ENCODE measurements around the gene DUS3L. TPM values are rescaled to one million over a fixed set of nuclear protein-coding genes. Genes with fewer than 3 reads are reported as not detected.
A peak's percentile ranks its signal among the peaks of the same experiment; 100 is the strongest.

Gene DUS3L, protein sequence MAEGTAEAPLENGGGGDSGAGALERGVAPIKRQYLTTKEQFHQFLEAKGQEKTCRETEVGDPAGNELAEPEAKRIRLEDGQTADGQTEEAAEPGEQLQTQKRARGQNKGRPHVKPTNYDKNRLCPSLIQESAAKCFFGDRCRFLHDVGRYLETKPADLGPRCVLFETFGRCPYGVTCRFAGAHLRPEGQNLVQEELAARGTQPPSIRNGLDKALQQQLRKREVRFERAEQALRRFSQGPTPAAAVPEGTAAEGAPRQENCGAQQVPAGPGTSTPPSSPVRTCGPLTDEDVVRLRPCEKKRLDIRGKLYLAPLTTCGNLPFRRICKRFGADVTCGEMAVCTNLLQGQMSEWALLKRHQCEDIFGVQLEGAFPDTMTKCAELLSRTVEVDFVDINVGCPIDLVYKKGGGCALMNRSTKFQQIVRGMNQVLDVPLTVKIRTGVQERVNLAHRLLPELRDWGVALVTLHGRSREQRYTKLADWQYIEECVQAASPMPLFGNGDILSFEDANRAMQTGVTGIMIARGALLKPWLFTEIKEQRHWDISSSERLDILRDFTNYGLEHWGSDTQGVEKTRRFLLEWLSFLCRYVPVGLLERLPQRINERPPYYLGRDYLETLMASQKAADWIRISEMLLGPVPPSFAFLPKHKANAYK
- 10 to 100 TPM; 56.6 to 66.3 TPM for total RNA-seq

DNA sequence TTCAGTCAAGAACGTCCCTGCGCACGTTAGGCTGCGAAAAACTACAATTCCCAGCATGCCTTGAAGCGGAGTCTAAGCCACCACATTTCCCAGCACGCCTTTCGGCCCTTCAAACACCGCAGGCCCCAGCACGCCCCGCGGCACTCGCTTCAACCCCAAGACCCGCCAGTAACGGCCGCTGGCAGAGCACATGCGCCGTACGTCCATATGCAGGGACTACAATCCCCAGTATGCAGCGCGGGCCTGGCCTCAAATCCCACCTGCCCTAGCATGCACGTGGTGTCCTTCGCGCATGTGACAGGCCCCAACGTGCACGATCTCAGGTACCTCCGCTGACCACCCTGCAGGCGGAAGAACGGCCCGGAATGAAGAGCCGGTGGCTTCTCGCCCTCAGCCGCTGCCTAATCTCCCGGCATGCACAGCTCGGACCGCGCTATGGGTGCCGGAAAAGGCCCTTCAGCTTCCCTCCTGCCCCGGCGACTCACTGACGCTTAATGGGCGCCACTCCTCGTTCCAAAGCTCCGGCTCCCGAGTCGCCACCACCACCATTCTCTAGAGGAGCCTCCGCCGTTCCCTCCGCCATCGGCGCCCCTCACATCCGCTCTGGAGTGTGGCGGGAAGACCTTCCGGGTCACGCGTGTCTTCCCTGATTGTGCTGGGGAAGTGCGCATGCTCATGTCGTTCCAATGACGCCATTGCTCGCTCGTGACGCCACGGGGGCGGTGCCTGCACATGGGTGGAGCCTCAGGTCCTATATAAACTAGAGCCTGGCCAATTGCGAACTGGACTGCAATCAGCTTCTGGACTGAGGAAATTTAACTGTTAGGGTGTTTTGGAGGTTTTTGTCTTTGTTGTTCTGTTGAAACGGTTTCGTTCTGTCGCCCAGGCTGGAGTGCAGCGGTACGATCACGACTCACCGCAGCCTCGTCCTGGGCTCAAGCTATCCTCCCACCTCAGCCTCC lies at the start of gene DUS3L:
Gene DUS3L (minus strand): TSS at position 605 of the 962 bp plus-strand sequence. CDS start 22 bp downstream, at position 583.
- Mint-ChIP-seq H3K4me1 (ENCODE audit: low read depth) (peaks cover 16% of the 10 kb centered on the region), H3K4me3 (peak within 1 kb of the TSS; percentile 100), H3K27ac (peak within 1 kb of the TSS; percentile 100), H3K36me3 (ENCODE audit: low read depth) (peaks cover 38% of the 10 kb centered on the region), H3K9me3 (ENCODE audit: insufficient read depth) (no peaks in the 10 kb centered on the region), H3K27me3 (ENCODE audit: low read depth) (no peaks in the 10 kb centered on the region)
- peak; percentile 98 for DNase-seq
- ChIA-PET POLR2A (interaction anchor here (0.6 to 2.2 kb wide), 9 partner anchors 11 to 820 kb away, joined by 3 to 12 read pairs (median 4); partner anchors contain the start of genes CATSPERD, LONP1, SAFB and SAFB2), CTCF (interaction anchor here (0.8 to 6.2 kb wide), 6 partner anchors 10 to 1805 kb away, joined by 3 to 44 read pairs (median 3); partner anchors contain the start of genes EEF2, NRTN, SAFB and SAFB2)
- peak; percentile 96 for ATAC-seq

DNA sequence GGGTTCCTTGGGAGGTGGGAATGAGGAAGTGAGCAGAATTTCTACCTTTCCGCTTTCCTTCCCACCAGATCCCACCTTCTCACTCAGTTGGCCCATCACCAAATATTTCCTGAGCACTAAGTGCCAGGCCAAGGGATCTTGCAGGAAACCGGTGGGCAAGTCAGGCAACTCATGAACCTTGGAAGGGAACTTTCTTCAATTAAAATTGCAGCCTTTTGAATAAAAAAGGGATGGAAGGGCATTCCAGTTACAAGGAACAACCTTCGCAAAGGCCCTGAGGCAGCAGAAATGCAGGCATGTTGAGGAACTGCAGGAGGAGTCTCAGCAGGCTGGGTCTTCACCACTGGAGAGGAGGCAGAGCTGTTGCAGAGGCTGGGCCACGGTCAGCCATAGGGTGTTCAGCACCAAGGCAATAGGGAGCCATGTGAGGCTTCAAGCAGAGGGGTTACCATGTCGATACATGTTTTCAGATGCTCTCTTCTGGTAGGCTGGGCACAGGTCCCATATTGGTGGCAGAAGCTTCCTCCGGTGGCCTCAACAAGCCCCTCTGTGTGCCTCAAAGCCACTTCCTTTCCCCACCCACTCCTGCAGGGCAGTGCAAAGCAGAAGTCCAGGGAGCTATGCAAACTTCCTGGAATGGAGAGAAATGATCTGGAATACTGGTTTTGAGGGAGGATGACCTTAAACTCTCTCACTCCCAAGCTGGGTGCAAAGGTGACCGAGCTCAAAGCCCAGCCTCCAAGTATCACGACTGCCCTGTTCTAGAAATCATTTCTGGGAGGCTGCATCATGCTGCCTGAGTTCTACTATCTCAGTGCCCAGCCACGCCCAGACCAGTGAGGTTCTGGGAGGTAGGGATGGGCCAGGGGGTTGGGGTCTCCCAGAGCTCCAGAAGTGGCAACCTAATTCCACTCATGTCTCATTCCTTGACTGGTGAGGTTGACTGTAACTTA lies 48.4 kb upstream of the DUS3L start, which contains the start of gene FUT6:
Gene FUT6 (minus strand): TSS at position 638 of the 953 bp plus-strand sequence. CDS start 7,135 bp downstream, outside the sequence.
- Mint-ChIP-seq H3K27ac (no peak within 1 kb of the TSS), H3K9me3 (ENCODE audit: insufficient read depth) (no peaks in the 10 kb centered on the region), H3K4me1 (ENCODE audit: low read depth) (peaks cover 18% of the 10 kb centered on the region), H3K27me3 (ENCODE audit: low read depth) (no peaks in the 10 kb centered on the region), H3K4me3 (no peak within 1 kb of the TSS), H3K36me3 (ENCODE audit: low read depth) (no peaks in the 10 kb centered on the region)
- DNase-seq, result no peak
- CTCF ChIA-PET, result interaction anchor here (1.6 to 1.7 kb wide), 2 partner anchors 11 to 35 kb away, joined by 5 to 6 read pairs; partner anchors contain the start of gene NRTN
- POLR2A ChIA-PET, result interaction anchor here (0.6 to 1.4 kb wide), 3 partner anchors 11 to 42 kb away, joined by 3 to 9 read pairs (median 3); no protein-coding TSS in a partner anchor
- ATAC-seq, result no peak

DNA sequence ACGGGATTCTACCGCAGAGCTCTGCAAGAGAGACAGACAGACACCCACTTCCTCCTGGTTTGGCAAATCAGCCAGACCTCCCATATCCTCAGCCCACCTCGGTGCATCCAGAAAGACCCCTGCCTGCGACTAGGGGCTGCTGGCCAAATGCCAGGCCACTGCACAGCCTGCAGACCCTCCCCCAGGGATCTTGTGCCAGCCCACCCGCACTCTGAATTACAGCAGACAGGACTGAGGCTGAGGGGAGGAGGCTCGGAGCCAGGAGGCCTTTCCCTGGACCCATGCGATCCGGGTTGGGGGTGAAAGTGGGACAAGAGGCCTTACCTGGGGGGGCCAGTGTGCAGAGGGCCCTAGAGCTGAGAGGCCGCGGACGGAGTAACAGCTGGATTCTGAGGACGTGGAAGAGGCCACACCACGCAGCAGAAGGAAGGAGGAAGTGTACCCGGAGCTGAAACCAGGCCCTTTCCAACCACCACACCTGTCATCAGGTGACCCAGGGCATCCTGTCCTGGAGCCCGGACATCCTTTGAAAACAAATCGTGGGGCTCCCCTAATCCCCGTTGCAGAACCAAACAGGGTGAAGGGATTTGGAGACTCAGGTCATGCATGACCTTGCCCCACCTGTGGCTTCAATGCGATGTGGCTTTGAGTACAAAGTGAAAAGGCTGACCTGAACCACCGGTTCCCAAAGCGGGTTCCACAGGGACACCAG lies 47.5 kb upstream of the DUS3L start:
- peaks cover 2% of the 10 kb centered on the region for H3K27me3 Mint-ChIP-seq (ENCODE audit: low read depth)
- no peak overlapping the region for H3K27ac Mint-ChIP-seq
- ChIA-PET CTCF (no interaction called here), POLR2A (no interaction called here)
- H3K4me1 Mint-ChIP-seq (ENCODE audit: low read depth), result peaks cover 18% of the 10 kb centered on the region
- DNase-seq (no peak), ATAC-seq (peak; percentile 21)
- H3K36me3 Mint-ChIP-seq (ENCODE audit: low read depth), result no peaks in the 10 kb centered on the region
- no peak overlapping the region for H3K4me3 Mint-ChIP-seq
- no peaks in the 10 kb centered on the region for H3K9me3 Mint-ChIP-seq (ENCODE audit: insufficient read depth)

DNA sequence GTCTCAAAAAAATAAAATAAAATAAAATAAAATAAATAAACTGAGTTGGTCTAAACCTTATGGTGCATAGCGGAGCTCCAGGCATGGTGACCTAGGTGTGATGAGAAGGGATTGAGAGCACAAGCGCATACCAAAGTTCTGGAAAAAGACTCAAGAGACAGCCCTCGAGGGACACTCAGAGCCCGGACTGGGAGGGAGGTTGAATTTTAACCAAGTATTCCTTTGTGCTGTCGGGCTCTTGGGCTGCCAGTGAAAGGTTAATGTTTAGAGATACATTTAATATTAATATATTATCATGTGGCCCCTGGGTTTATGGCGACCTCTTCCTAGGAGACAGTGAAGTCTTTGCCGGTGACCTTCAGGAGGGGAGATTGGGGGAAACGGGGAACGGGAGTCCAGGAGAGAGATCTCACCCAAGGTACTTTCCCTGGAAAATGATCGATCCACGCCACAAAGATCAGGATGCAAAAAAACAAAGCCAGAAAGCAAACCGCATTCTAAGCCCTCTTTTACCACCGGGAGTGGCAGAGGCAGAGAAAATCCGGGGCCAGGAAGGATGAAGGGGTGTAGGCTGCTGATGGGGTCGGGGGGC lies 46.9 kb upstream of the DUS3L start:
- no peaks in the 10 kb centered on the region for H3K9me3 Mint-ChIP-seq (ENCODE audit: insufficient read depth)
- ChIA-PET CTCF (no interaction called here), POLR2A (no interaction called here)
- peaks cover 2% of the 10 kb centered on the region for H3K27me3 Mint-ChIP-seq (ENCODE audit: low read depth)
- no peak overlapping the region for H3K27ac Mint-ChIP-seq
- no peaks in the 10 kb centered on the region for H3K36me3 Mint-ChIP-seq (ENCODE audit: low read depth)
- no peak overlapping the region for H3K4me3 Mint-ChIP-seq
- H3K4me1 Mint-ChIP-seq (ENCODE audit: low read depth), result peaks cover 18% of the 10 kb centered on the region
- no peak for DNase-seq
- ATAC-seq, result no peak

DNA sequence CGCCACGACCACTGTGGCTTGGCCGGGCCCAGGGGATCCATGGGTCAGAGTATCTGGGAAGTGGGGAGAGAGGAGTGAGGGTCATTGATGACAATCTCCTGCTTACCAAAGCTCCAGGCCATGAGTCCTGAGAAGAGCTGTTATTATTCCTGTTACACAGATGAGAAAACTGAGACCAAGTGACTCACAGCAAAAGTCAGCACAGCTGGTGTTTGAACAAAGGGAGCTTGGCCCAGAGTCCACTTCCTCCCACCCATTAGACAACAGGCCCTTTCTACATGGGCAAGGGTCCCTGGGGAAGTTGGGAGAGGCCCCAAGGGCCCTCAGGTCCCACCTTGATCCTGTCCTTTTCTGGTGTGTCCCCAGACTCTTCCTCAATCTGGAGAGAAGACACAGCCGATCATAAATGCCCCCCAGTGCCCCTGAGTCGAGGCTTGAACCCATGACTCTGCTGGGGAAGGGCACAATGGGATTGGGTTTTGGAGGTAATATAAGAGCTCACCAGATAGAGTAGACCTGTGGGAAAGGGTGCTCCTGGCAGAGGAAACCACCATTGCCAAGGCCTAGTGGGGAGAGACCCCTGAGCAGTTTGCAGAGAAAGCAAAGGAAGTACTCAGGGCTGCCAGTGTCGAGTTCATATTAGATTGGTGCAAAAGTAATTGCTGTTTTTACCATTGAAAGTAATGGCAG lies 41.7 kb upstream of the DUS3L start:
- H3K9me3 Mint-ChIP-seq (ENCODE audit: insufficient read depth), result no peaks in the 10 kb centered on the region
- peaks cover 4% of the 10 kb centered on the region for H3K4me1 Mint-ChIP-seq (ENCODE audit: low read depth)
- H3K27me3 Mint-ChIP-seq (ENCODE audit: low read depth), result peaks cover 2% of the 10 kb centered on the region
- ChIA-PET CTCF (no interaction called here), POLR2A (no interaction called here)
- H3K36me3 Mint-ChIP-seq (ENCODE audit: low read depth), result no peaks in the 10 kb centered on the region
- no peak overlapping the region for H3K4me3 Mint-ChIP-seq
- DNase-seq, result no peak
- ATAC-seq, result no peak
- H3K27ac Mint-ChIP-seq, result no peak overlapping the region

DNA sequence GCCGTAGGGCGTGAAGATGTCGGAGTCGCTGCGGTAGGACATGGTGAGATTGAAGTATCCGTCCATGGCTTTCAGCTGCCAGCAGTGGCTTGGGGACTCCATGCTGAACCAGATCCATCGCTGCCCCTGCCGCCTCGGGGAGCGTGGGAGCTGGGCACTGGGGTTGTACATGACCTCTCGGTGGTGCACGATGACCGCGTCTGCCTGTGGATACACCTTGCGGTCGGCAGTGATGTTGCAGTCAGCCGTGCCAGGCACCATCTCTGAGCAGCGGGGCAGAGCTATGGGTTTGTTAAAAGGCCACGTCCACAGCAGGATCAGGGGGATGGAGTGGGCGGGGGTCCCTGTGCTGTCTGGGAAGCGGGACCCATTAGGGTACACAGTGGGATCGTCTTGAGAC lies 41.1 kb upstream of the DUS3L start:
- no peaks in the 10 kb centered on the region for H3K9me3 Mint-ChIP-seq (ENCODE audit: insufficient read depth)
- H3K4me3 Mint-ChIP-seq, result no peak overlapping the region
- no peaks in the 10 kb centered on the region for H3K36me3 Mint-ChIP-seq (ENCODE audit: low read depth)
- H3K4me1 Mint-ChIP-seq (ENCODE audit: low read depth), result peaks cover 6% of the 10 kb centered on the region
- ChIA-PET CTCF (no interaction called here), POLR2A (no interaction called here)
- H3K27ac Mint-ChIP-seq, result no peak overlapping the region
- DNase-seq, result no peak
- no peak for ATAC-seq
- H3K27me3 Mint-ChIP-seq (ENCODE audit: low read depth), result peaks cover 2% of the 10 kb centered on the region

DNA sequence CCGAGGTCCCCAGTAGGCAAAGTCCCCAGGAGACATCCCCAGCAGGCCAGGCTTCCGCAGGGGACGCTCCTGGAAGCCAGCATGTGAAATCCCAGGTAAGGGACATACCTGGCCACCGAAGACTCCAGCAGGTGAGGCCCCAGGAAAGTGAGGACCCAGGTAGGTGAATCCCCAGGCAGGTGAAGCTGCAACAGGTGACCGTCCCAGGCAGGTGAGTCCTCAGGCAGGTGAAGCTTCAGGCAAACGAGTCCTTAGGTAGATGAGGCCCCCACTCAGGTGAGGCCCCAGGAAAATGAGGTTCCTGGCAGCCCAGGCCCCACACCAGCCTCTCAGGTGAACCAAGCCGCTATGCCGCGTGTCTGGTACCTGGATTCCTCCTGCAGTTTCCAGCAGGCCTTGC lies 40.2 kb upstream of the DUS3L start:
- H3K27me3 Mint-ChIP-seq (ENCODE audit: low read depth), result peaks cover 2% of the 10 kb centered on the region
- H3K4me1 Mint-ChIP-seq (ENCODE audit: low read depth), result peaks cover 14% of the 10 kb centered on the region
- ChIA-PET CTCF (interaction anchor here (5.3 kb wide), 1 partner anchor 27 kb away, joined by 63 read pairs; the partner anchor contains the start of gene NRTN), POLR2A (no interaction called here)
- H3K9me3 Mint-ChIP-seq (ENCODE audit: insufficient read depth), result no peaks in the 10 kb centered on the region
- no peak overlapping the region for H3K27ac Mint-ChIP-seq
- H3K36me3 Mint-ChIP-seq (ENCODE audit: low read depth), result no peaks in the 10 kb centered on the region
- no peak overlapping the region for H3K4me3 Mint-ChIP-seq
- no peak for DNase-seq
- no peak for ATAC-seq

DNA sequence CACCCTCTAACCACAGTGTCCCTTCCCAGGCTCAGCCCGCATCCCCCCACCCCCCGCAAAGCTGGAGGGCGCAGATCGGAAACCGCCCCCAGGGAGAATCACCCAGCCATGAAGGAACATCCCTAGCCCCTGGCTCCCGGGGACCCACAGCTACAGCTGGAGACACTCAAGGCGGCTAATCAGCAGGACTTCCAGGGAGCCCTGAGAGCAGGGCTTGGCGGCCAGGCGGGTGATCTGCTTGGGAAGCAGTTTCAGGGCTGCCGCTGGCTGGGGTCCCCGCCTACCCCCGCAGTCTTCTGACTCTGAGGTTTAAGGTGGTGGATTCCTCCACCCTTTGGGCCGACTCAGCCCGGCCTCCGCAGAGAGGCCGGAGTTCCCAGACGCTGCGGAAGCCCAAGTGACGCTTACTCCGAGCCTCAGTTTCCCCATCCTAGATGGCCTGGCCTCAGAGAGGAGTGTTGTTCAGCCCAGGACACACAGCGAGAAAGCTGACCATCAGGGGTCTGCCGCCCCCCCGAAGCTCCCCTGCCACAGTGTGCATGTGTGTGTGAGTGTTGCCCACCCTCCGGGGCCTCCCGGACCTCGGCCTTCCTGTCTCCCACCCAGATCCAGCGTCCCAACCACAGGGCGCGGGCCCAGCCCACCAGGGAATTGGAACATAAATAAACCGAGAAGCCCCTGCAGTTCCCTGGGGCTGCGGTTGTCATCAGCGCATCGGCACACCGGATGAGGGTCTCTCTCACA lies 38.8 kb upstream of the DUS3L start:
- ChIA-PET POLR2A (interaction anchor here (0.7 to 2.9 kb wide), 5 partner anchors 26 to 151 kb away, joined by 4 to 53 read pairs (median 8); partner anchors contain the start of genes NDUFA11 and VMAC), CTCF (interaction anchor here (1.2 to 5.3 kb wide), 5 partner anchors 10 to 193 kb away, joined by 3 to 63 read pairs (median 6); partner anchors contain the start of genes FUT6 and NRTN)
- H3K27me3 Mint-ChIP-seq (ENCODE audit: low read depth), result peaks cover 2% of the 10 kb centered on the region
- DNase-seq (no peak), ATAC-seq (no peak)
- no peaks in the 10 kb centered on the region for H3K36me3 Mint-ChIP-seq (ENCODE audit: low read depth)
- no peaks in the 10 kb centered on the region for H3K9me3 Mint-ChIP-seq (ENCODE audit: insufficient read depth)
- peak overlapping the region; percentile 40 for H3K4me3 Mint-ChIP-seq
- peaks cover 15% of the 10 kb centered on the region for H3K4me1 Mint-ChIP-seq (ENCODE audit: low read depth)
- peak overlapping the region; percentile 46 for H3K27ac Mint-ChIP-seq

All from activated CD8-positive, alpha-beta T cell treated with anti-CD3 and anti-CD28 coated beads, Interleukin-2, amount 10 ng/mL, durations not matched to agents 7 days and 5 days (primary cell).